GM10266 (cell line): ENCODE measurements around the gene IGF2R.

Experiments
- DNase-seq: peaks from one replicate; pipeline ENCODE4 v3.0.0; 2012; ENCODE audit errors: extremely low spot score
- CTCF ChIP-seq: IDR thresholded peaks from 2 replicates; pipeline ENCODE4 v1.5.1; 2012; ENCODE audit warnings: mild to moderate bottlenecking, low read depth; ENCODE audit not compliant: control insufficient read depth, insufficient read depth; ENCODE audit errors: missing control alignments

Gene IGF2R

GRCh38 chr6:159931846-159932245, 37.0 kb upstream of the IGF2R start:
- TF ChIP-seq CTCF = no peak
- no peak for DNase-seq

DNA sequence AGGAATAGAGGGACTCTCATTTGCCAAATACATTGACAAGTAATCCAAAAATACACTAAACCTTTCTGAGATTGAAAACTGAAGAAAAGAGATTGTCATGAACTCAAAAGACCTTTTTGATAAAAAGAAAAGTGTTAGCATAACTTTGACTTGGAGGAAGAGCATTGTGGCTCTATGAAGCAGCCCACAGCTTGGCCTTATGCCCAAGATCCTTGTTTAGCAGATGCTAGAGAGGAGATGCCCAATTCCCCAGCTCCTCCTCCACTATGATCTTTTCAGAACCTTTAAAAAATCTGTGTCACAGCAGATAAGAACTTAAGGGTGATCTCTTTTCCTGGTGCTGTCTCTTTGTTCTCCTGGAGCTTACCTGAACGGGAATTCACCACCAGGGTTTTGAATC, 35.8 kb upstream of the IGF2R start:
- no peak for DNase-seq
- TF ChIP-seq CTCF = no peak

DNA sequence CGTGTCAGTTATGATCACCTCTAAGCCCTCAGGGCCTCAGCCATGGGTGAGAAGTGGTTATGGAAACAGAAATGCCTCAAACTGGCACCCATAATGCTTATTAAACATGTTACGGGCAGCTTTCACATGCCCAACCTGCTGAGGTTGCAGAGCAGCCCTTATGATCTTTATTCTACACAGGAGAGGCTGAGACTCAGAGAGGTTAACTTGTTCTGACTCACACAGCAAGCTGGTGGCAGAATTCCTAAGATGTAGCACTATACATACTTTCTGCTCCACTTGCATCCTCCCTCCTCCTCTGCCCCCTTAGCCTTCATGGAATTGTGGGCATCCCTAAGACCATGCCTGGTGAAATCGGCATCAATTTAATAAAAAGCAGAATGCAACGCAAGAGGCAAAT, 34.7 kb upstream of the IGF2R start:
- TF ChIP-seq CTCF = no peak
- DNase-seq = no peak

DNA sequence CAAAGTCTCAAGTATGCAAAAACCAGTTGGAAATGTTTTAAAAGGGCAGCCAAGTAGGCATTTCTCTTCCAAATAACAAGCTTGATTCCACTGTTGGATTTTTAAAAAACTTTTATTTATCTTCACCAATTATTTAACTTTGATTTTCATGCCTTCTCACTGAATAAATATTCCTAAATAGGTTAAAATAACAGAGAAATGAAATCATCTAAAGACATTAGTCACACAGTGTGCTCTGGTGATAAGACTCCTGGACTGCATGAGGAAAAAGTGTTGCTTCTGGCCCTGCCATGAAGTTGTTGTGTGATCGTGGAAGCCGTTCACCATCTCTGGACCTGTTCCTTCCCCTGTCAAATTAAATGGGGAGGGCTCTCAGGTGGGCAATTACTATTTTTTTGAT, 33.8 kb upstream of the IGF2R start:
- no peak for DNase-seq
- no peak for TF ChIP-seq CTCF

- DNase-seq = no peak
Measured at GRCh38 chr6:159935633-159936032, 33.2 kb upstream of the IGF2R start.

GRCh38 chr6:159939591-159940016, 29.3 kb upstream of the IGF2R start:
- no peak for TF ChIP-seq CTCF

More at GRCh38 chr6:159935633-159936032, 33.2 kb upstream of the IGF2R start:
- no peak for TF ChIP-seq CTCF

DNA sequence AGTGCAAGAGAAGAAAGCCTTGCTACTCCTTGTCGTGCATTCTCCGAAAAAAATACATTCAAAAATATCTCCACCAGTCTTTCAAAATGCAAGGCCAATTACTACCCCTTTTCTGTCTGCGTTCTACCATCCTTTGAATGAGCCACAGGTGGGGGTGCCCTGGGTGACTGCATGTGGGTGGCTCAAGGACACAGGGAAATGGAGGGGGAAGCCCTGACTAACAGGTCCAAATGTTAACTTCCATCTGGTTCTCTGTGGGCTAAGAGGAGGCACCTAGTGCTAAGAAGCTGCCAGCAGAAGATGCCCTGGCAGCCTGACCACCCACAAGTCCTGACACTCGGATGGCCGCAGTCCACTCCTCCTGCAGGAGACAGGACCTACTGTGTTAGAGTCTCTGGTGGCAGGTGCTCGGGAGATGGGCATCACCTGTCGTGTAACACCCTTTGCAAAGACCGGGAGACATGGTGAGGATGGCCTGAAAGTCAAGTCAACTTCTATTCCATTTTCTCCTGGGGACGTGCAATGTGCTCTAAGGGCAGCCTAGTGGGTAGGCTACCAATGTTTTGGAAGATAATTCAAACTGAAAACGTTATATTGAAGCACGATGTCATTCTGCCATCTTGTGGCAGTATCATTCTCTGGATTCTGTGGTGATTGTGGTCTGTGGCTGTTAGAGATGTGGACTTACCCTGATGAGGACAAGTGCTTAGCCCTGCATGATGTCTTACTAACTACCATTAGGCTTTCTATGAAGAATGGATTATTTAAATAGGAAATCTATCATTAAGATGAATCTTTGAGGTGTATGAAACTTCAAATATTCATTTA, 27.4 kb upstream of the IGF2R start:
- peak; percentile 56 for TF ChIP-seq CTCF
- peak; percentile 38 for DNase-seq

More at GRCh38 chr6:159939591-159940016, 29.3 kb upstream of the IGF2R start:
- DNase-seq = no peak
